SK-N-SH treated with all-trans-retinoic acid at 6 μM for 48 hours (cell line): ENCODE results near the gene NEBL.

ENCODE experiments used
- ATAC-seq: fragments of 200-7000 bp; cut with Tn5 transposase; 3 replicates; pipeline ENCODE4 v1.9.1; 2020; ENCODE audit warnings: mild to moderate bottlenecking, moderate library complexity
- ARNTL ChIP-seq: fragments of 450-650 bp; formaldehyde crosslinking; IDR thresholded peaks from 2 replicates; pipeline ENCODE4 v1.5.0; 2020; ENCODE audit warnings: low read depth, mild to moderate bottlenecking, moderate library complexity, borderline replicate concordance
- BACH2 ChIP-seq: fragments of 250-450 bp; sonication (Bioruptor Pico); IDR thresholded peaks from 2 replicates; pipeline ENCODE4 v1.9.0; 2021; ENCODE audit warnings: mild to moderate bottlenecking, borderline replicate concordance
- CSDC2 ChIP-seq: fragments of 250-450 bp; sonication (Bioruptor Pico); IDR thresholded peaks from 2 replicates; pipeline ENCODE4 v1.5.0; 2020; ENCODE audit warnings: mild to moderate bottlenecking, moderate library complexity
- CSRNP3 ChIP-seq: fragments of 250-450 bp; sonication (Bioruptor Pico); IDR thresholded peaks from 2 replicates; pipeline ENCODE4 v1.5.1; 2021; ENCODE audit warnings: mild to moderate bottlenecking, moderate library complexity
- ESRRG ChIP-seq: fragments of 250-450 bp; sonication (Bioruptor Pico); IDR thresholded peaks from 2 replicates; pipeline ENCODE4 v1.6.1; 2021; ENCODE audit warnings: mild to moderate bottlenecking
- GLIS3 ChIP-seq: fragments of 250-450 bp; sonication (Bioruptor Pico); IDR thresholded peaks from 2 replicates; pipeline ENCODE4 v1.5.0; 2020; ENCODE audit warnings: mild to moderate bottlenecking, moderate library complexity
- ISL1 ChIP-seq: fragments of 250-450 bp; sonication (Bioruptor Pico); IDR thresholded peaks from 2 replicates; pipeline ENCODE4 v2.1.2; 2022; ENCODE audit warnings: mild to moderate bottlenecking, moderate library complexity
- OSR1 ChIP-seq: fragments of 250-450 bp; sonication (Bioruptor Pico); IDR thresholded peaks from 2 replicates; pipeline ENCODE4 v1.8.0; 2022; ENCODE audit warnings: moderate library complexity, mild to moderate bottlenecking, inconsistent platforms
- PPARA ChIP-seq: fragments of 250-450 bp; sonication (Bioruptor Pico); IDR thresholded peaks from 2 replicates; pipeline ENCODE4 v1.5.0; 2020; ENCODE audit warnings: mild to moderate bottlenecking, borderline replicate concordance
- RARB ChIP-seq: fragments of 250-450 bp; sonication (Bioruptor Pico); IDR thresholded peaks from 2 replicates; pipeline ENCODE4 v1.8.0; 2021; ENCODE audit warnings: mild to moderate bottlenecking, moderate library complexity
- SNAI2 ChIP-seq: fragments of 250-450 bp; sonication (Bioruptor Pico); IDR thresholded peaks from 2 replicates; pipeline ENCODE4 v1.5.0; 2020; ENCODE audit warnings: mild to moderate bottlenecking, moderate library complexity
- TSHZ2 ChIP-seq: fragments of 250-450 bp; sonication (Bioruptor Pico); IDR thresholded peaks from 2 replicates; pipeline ENCODE4 v1.5.0; 2020; ENCODE audit warnings: mild to moderate bottlenecking, moderate library complexity
- ZC3H10 ChIP-seq: fragments of 250-450 bp; sonication (Bioruptor Pico); IDR thresholded peaks from 2 replicates; pipeline ENCODE4 v1.5.1; 2021; ENCODE audit warnings: mild to moderate bottlenecking, moderate library complexity
- ZFP30 ChIP-seq: fragments of 450-650 bp; formaldehyde crosslinking; IDR thresholded peaks from 2 replicates; pipeline ENCODE4 v1.5.0; 2022; ENCODE audit warnings: mild to moderate bottlenecking, moderate library complexity
- ZNF70 ChIP-seq: fragments of 450-650 bp; formaldehyde crosslinking; IDR thresholded peaks from 2 replicates; pipeline ENCODE4 v1.5.0; 2020; ENCODE audit warnings: mild to moderate bottlenecking, moderate library complexity
- ZNF8 ChIP-seq: fragments of 450-650 bp; formaldehyde crosslinking; IDR thresholded peaks from 2 replicates; pipeline ENCODE4 v1.5.0; 2020; ENCODE audit warnings: mild to moderate bottlenecking, moderate library complexity
- TF ChIP-seq, protein P1 (sequence below): fragments of 250-450 bp; sonication (Bioruptor Pico); IDR thresholded peaks from 2 replicates; pipeline ENCODE4 v1.8.0; 2020; ENCODE audit warnings: mild to moderate bottlenecking, moderate library complexity, borderline replicate concordance
- TF ChIP-seq, protein P2 (sequence below): fragments of 250-450 bp; sonication (Bioruptor Pico); IDR thresholded peaks from 2 replicates; pipeline ENCODE4 v1.5.1; 2020; ENCODE audit warnings: low read depth, mild to moderate bottlenecking, moderate library complexity
- TF ChIP-seq, protein P3 (sequence below): fragments of 250-450 bp; sonication (Bioruptor Pico); IDR thresholded peaks from 2 replicates; pipeline ENCODE4 v1.8.0; 2021; ENCODE audit warnings: low read depth, mild to moderate bottlenecking, moderate library complexity, borderline replicate concordance

Gene NEBL

DNA sequence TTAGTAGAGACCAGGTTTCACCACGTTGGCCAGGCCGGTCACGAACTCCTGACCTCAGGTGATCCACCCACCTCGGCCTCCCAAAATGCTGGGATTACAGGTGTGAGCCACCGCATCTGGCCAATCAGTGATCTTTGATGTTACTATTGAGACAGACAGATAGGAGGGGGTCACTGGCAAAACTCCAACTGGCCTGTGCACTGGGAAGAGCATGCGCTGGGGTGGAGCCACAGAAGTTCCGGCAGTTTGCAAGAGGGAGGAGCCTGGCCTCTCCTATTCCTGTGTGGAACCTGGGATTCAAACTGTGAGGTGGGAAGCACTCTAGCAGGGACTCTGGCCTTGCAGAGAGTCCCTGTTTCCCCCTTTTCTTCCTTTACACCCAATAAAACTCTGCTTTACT is 60.7 kb downstream of the NEBL start:
- ATAC-seq = no peak
- no peak for TF ChIP-seq GLIS3 (CRISPR knock-in tag)
- no peak for TF ChIP-seq TSHZ2 (CRISPR knock-in tag)
- TF ChIP-seq ZNF8 (CRISPR knock-in tag) = no peak
- no peak for TF ChIP-seq ESRRG (CRISPR knock-in tag)
- TF ChIP-seq SNAI2 (CRISPR knock-in tag) = no peak
- no peak for TF ChIP-seq ZC3H10 (CRISPR knock-in tag)
- TF ChIP-seq RARB (CRISPR knock-in tag) = no peak
- TF ChIP-seq ISL1 (CRISPR knock-in tag) = no peak
- TF ChIP-seq ARNTL = no peak
- no peak for TF ChIP-seq PPARA (CRISPR knock-in tag)
- TF ChIP-seq ZFP30 (CRISPR knock-in tag) = no peak
- TF ChIP-seq CSDC2 (CRISPR knock-in tag) = no peak
- no peak for TF ChIP-seq CSRNP3 (CRISPR knock-in tag)
- TF ChIP-seq BACH2 (CRISPR knock-in tag) = no peak
- TF ChIP-seq OSR1 = no peak
- TF ChIP-seq ZNF70 (CRISPR knock-in tag) = no peak

- ATAC-seq = no peak
- TF ChIP-seq, protein P1, sequence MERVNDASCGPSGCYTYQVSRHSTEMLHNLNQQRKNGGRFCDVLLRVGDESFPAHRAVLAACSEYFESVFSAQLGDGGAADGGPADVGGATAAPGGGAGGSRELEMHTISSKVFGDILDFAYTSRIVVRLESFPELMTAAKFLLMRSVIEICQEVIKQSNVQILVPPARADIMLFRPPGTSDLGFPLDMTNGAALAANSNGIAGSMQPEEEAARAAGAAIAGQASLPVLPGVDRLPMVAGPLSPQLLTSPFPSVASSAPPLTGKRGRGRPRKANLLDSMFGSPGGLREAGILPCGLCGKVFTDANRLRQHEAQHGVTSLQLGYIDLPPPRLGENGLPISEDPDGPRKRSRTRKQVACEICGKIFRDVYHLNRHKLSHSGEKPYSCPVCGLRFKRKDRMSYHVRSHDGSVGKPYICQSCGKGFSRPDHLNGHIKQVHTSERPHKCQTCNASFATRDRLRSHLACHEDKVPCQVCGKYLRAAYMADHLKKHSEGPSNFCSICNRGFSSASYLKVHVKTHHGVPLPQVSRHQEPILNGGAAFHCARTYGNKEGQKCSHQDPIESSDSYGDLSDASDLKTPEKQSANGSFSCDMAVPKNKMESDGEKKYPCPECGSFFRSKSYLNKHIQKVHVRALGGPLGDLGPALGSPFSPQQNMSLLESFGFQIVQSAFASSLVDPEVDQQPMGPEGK = no peak
- TF ChIP-seq ZNF70 (CRISPR knock-in tag) (no peak), ISL1 (CRISPR knock-in tag) (no peak), ESRRG (CRISPR knock-in tag) (no peak), ARNTL (no peak), TSHZ2 (CRISPR knock-in tag) (no peak), OSR1 (no peak), ZNF8 (CRISPR knock-in tag) (no peak), SNAI2 (CRISPR knock-in tag) (no peak), GLIS3 (CRISPR knock-in tag) (no peak)
- TF ChIP-seq, protein P2, sequence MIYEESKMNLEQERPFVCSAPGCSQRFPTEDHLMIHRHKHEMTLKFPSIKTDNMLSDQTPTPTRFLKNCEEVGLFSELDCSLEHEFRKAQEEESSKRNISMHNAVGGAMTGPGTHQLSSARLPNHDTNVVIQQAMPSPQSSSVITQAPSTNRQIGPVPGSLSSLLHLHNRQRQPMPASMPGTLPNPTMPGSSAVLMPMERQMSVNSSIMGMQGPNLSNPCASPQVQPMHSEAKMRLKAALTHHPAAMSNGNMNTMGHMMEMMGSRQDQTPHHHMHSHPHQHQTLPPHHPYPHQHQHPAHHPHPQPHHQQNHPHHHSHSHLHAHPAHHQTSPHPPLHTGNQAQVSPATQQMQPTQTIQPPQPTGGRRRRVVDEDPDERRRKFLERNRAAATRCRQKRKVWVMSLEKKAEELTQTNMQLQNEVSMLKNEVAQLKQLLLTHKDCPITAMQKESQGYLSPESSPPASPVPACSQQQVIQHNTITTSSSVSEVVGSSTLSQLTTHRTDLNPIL (CRISPR knock-in tag) = no peak
- TF ChIP-seq, protein P3, sequence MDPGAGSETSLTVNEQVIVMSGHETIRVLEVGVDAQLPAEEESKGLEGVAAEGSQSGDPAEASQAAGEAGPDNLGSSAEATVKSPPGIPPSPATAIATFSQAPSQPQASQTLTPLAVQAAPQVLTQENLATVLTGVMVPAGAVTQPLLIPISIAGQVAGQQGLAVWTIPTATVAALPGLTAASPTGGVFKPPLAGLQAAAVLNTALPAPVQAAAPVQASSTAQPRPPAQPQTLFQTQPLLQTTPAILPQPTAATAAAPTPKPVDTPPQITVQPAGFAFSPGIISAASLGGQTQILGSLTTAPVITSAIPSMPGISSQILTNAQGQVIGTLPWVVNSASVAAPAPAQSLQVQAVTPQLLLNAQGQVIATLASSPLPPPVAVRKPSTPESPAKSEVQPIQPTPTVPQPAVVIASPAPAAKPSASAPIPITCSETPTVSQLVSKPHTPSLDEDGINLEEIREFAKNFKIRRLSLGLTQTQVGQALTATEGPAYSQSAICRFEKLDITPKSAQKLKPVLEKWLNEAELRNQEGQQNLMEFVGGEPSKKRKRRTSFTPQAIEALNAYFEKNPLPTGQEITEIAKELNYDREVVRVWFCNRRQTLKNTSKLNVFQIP (CRISPR knock-in tag) = no peak
Observed at GRCh38 chr10:20835335-20835734, 61.8 kb downstream of the NEBL start.
